ENCODE results near the gene TMEM151B.

Gene TMEM151B

DNA sequence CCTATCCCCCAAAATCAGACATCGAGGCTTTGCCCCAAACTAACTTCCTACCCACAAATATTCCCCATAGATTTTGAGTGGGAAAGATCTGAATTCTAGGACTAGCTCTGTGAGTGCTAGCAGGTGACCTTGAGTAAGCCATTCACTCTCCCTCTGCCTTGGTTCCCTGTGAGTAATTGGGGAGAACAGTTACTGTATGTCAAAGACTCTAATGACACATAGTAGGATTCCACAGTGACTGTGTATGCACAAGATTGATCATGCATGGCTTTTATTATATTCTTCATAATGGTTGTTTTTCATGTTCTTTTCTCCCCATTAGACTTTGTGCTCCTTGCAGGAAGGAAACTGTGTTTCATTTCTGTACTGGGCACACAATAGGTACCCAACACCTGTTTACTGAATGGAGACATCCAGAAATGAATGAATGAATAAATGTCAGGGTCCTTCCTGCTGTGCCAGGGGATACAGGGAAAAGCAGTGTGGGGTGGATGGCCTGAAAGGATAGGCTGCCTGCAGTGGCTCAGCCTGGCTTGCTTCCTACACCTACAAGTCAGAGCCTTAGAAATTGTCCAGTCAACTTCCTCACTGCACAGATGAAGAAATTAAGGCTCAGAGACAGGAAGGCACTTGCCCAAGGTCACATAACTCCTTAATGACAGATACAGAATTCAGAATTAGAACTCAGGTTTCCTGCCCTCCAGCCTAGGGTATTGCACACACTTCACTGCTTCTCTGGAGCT lies 901 bp upstream of the TMEM151B start:
- no peak for TF ChIP-seq MYC (IDR thresholded peaks at IDR 0.05; ENCODE audit: low read depth, low read length)
- TF ChIP-seq, protein P1, sequence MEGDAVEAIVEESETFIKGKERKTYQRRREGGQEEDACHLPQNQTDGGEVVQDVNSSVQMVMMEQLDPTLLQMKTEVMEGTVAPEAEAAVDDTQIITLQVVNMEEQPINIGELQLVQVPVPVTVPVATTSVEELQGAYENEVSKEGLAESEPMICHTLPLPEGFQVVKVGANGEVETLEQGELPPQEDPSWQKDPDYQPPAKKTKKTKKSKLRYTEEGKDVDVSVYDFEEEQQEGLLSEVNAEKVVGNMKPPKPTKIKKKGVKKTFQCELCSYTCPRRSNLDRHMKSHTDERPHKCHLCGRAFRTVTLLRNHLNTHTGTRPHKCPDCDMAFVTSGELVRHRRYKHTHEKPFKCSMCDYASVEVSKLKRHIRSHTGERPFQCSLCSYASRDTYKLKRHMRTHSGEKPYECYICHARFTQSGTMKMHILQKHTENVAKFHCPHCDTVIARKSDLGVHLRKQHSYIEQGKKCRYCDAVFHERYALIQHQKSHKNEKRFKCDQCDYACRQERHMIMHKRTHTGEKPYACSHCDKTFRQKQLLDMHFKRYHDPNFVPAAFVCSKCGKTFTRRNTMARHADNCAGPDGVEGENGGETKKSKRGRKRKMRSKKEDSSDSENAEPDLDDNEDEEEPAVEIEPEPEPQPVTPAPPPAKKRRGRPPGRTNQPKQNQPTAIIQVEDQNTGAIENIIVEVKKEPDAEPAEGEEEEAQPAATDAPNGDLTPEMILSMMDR (IDR thresholded peaks at IDR 0.05; ENCODE audit: low read depth, low read length) = no peak
- DNase-seq (ENCODE audit: low read depth) = no peak
- no peak overlapping the region for H3K4me3 ChIP-seq (ENCODE audit: low read depth, low read length)

DNA sequence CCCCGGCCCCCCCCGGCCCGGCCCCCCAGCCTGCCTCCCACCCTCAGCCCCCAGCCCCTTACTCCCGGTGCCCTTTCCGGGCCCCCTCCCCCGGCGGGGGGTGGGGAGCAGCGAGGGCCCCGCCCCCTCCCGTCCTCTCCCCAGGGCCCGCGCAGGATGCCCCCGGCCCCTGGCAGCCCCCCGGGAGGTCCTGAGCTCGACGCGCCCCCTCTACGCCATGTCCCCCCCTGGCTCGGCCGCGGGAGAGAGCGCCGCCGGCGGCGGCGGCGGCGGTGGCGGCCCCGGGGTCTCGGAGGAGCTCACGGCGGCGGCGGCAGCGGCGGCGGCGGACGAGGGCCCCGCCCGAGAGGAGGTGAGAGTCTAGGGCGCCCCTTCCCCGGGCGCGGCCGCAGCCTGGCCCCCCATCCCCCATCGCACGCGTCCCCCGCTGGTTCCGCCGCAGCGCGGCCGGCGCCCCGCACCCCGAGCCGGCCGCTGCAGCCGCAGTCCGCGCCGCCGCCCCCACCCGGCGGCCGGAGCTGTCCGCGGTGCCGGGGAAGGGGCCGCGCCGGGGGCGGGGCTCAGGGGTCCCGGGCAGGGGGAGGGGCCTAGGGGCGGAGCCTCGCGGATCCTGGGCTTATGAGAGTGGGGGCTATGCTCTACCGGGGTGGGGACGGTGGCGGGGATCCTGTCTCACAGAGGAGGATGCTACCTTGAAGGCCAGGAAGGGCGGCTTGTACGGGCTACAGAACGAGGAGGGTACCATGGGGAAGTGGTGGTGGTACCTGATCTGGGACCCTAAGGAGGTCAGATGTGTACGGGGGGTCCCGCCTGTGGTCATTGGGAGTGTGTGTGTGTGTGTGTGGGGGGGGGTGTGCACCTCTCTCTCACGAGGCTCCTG lies 516 bp downstream of the TMEM151B start:
- H3K4me3 ChIP-seq (ENCODE audit: low read depth, low read length) = no peak overlapping the region
- DNase-seq (ENCODE audit: low read depth) = no peak
- TF ChIP-seq, protein P2, sequence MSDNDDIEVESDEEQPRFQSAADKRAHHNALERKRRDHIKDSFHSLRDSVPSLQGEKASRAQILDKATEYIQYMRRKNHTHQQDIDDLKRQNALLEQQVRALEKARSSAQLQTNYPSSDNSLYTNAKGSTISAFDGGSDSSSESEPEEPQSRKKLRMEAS (IDR thresholded peaks at IDR 0.05; ENCODE audit: low read depth, low read length) = no peak
- TF ChIP-seq MYC (IDR thresholded peaks at IDR 0.05; ENCODE audit: low read depth, low read length) (no peak), POLR2A (IDR thresholded peaks at IDR 0.05; ENCODE audit: extremely low read depth, insufficient read length) (no peak)
- TF ChIP-seq, protein P1 (IDR thresholded peaks at IDR 0.05; ENCODE audit: low read depth, low read length) = no peak

DNA sequence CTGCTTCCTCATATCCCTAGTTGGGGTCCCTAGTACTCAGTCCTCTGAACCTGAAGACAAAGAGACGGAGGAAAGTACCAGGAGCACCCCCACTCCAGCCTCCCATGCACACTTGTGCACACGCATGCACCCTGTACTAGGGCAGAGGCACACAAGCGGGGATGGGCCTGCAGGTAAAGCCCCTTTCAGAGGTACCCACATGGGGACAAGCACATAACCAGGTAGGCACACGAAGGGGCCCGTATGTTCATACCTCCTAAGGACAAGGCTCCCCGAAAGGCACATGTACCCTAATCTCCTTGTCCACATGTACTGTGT lies 1.1 kb downstream of the TMEM151B start:
- TF ChIP-seq MYC (IDR thresholded peaks at IDR 0.05; ENCODE audit: low read depth, low read length) = no peak
- no peak for TF ChIP-seq POLR2A (IDR thresholded peaks at IDR 0.05; ENCODE audit: extremely low read depth, insufficient read length)
- TF ChIP-seq, protein P2 (IDR thresholded peaks at IDR 0.05; ENCODE audit: low read depth, low read length) = no peak
- TF ChIP-seq, protein P1 (IDR thresholded peaks at IDR 0.05; ENCODE audit: low read depth, low read length) = no peak
- no peak for DNase-seq (ENCODE audit: low read depth)
- no peak overlapping the region for H3K4me3 ChIP-seq (ENCODE audit: low read depth, low read length)

DNA sequence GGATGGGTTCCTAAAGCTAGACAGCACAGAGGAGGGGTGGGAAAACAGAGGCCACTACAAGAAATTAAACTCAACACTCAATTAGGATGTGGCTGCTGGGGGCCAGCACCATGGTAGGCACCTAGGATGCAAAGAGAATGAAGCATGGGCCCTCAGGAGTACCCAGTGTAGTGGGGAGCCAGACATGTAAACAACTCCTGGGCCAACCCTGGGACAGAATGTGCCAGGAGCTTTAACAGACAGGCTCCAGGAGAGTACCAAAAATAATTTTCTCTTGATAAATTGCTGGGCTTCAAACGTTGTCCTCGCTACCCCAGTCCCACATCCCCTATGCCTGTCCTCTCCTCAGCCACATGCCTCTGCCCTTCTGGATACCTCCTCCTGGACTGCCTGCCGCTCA lies 1.7 kb downstream of the TMEM151B start:
- TF ChIP-seq, protein P1 (IDR thresholded peaks at IDR 0.05; ENCODE audit: low read depth, low read length) = no peak
- TF ChIP-seq MYC (IDR thresholded peaks at IDR 0.05; ENCODE audit: low read depth, low read length) = no peak
- TF ChIP-seq, protein P2 (IDR thresholded peaks at IDR 0.05; ENCODE audit: low read depth, low read length) = no peak
- TF ChIP-seq POLR2A (IDR thresholded peaks at IDR 0.05; ENCODE audit: extremely low read depth, insufficient read length) = no peak
- no peak for DNase-seq (ENCODE audit: low read depth)
- no peak overlapping the region for H3K4me3 ChIP-seq (ENCODE audit: low read depth, low read length)

DNA sequence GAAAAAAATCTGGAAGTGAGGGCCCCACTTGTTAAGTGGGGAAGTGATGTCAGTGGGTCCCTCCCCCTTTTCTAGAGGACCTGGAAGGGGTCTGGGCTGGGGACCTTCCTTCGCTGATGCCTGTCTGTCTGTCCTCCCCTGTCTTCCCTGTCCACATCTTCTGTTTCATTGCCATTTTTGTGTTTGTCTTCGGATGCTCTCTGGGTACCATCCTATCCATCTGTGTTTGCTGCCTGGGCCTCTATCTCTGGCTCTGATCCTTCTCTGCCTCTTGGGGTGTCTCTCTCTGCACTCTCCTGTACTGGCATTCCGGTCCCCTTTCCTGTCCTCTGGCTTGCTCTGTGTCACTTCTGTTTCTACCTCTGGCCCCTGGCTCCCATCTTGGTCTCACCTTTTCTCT lies 2.3 kb downstream of the TMEM151B start:
- TF ChIP-seq POLR2A (IDR thresholded peaks at IDR 0.05; ENCODE audit: extremely low read depth, insufficient read length) = no peak
- TF ChIP-seq, protein P1 (IDR thresholded peaks at IDR 0.05; ENCODE audit: low read depth, low read length) = no peak
- TF ChIP-seq, protein P2 (IDR thresholded peaks at IDR 0.05; ENCODE audit: low read depth, low read length) = no peak

More for the DNA sequence above, 2.3 kb downstream of the TMEM151B start:
- H3K4me3 ChIP-seq (ENCODE audit: low read depth, low read length) = no peak overlapping the region
- DNase-seq (ENCODE audit: low read depth) = no peak

All from NB4 (cell line).